PC-3 (cell line): ENCODE data around the gene ZBED4.

Experiments used
- EZH2 ChIP-seq: fragments of 300-600 bp; sonication (generic); IDR thresholded peaks from one replicate; pipeline ENCODE4 v1.6.1; 2017; ENCODE audit warnings: antibody characterized with exemption, mild to moderate bottlenecking, low read length; ENCODE audit not compliant: unreplicated experiment
- TF ChIP-seq, protein P1 (sequence below): fragments of 300-600 bp; sonication (generic); conservative IDR thresholded peaks from 2 replicates; pipeline ENCODE4 v1.5.1; 2017; ENCODE audit warnings: antibody characterized with exemption, low read depth, mild to moderate bottlenecking, low read length

DNA sequence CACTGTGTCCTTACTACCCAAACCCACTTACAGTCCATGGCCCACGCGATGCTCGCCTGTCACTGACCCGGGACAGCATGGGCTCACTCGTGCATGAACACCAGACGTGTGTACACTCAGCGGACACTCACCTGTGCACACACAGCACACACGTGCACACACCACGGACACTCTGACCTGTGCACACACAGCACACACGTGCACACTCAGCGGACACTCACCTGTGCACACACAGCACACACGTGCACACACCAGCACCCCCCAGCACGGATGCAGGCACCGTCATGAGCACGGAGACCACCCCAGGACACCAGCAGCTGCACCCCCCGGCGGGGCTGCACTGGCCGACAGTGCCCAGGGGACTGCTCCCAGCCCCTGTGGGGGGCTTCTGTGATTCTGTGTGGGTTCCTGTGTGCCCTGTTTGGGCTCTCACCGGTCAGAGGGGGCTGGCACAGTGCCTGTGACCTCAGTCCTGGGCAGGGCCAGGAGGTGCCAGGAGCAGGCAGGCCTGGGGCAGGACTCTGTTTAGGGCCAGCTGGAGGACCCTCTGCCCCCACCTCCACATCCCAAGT is 85.0 kb downstream of the ZBED4 start:
- TF ChIP-seq EZH2: no peak
- TF ChIP-seq, protein P1, sequence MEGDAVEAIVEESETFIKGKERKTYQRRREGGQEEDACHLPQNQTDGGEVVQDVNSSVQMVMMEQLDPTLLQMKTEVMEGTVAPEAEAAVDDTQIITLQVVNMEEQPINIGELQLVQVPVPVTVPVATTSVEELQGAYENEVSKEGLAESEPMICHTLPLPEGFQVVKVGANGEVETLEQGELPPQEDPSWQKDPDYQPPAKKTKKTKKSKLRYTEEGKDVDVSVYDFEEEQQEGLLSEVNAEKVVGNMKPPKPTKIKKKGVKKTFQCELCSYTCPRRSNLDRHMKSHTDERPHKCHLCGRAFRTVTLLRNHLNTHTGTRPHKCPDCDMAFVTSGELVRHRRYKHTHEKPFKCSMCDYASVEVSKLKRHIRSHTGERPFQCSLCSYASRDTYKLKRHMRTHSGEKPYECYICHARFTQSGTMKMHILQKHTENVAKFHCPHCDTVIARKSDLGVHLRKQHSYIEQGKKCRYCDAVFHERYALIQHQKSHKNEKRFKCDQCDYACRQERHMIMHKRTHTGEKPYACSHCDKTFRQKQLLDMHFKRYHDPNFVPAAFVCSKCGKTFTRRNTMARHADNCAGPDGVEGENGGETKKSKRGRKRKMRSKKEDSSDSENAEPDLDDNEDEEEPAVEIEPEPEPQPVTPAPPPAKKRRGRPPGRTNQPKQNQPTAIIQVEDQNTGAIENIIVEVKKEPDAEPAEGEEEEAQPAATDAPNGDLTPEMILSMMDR: no peak
